AG09319 (cell line): ENCODE measurements around the gene SLC6A19.

Experiments used
- DNase-seq: peaks from one replicate; pipeline ENCODE4 v3.0.0-alpha.2; 2010; ENCODE audit warnings: low read depth; ENCODE audit errors: extremely low read depth
- CTCF ChIP-seq: IDR thresholded peaks from 2 replicates; pipeline ENCODE4 v1.5.1; 2011; ENCODE audit warnings: low read depth, mild to moderate bottlenecking, inconsistent platforms, low read length, moderate library complexity

Gene SLC6A19

GRCh38 chr5:1172670-1173404 lies 28.6 kb upstream of the SLC6A19 start:
- no peak for DNase-seq
- no peak for TF ChIP-seq CTCF

DNA sequence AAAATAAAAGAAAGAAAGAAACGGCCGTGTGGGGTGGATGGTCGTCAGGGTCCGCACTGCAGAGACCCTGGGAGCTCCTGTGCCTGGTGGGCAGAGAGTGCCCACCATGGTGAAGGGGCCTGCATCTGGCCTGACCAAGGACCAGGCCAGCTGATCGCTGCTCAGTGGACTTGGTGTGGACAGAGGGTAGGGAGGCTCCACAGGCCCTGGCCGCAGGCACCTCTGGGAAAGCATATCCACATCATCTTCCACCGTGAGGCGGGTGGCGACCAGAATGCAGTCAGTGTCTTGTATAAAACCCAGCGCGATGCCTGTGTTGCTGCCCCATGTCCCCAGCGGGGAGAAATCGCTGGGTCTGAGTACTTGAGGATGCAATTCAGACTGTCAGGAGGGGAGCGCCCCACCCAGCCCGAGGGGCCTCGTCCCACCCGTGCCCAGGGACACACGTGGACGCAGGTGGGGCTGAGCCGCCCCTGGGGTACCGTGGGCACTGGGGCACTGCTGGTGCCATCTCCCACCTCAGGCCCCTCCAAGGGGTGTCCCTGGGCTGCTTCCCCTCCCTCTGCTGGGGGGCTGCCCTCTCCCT lies 27.8 kb upstream of the SLC6A19 start:
- TF ChIP-seq CTCF = no peak
- no peak for DNase-seq

- DNase-seq = peak; percentile 32
- peak; percentile 78 for TF ChIP-seq CTCF
These were observed 27.1 kb upstream of the SLC6A19 start for GRCh38 chr5:1174122-1174936.

GRCh38 chr5:1175015-1175414 lies 26.4 kb upstream of the SLC6A19 start:
- DNase-seq = no peak
- TF ChIP-seq CTCF = no peak

GRCh38 chr5:1175801-1176472 lies 25.5 kb upstream of the SLC6A19 start:
- no peak for TF ChIP-seq CTCF
- no peak for DNase-seq

DNA sequence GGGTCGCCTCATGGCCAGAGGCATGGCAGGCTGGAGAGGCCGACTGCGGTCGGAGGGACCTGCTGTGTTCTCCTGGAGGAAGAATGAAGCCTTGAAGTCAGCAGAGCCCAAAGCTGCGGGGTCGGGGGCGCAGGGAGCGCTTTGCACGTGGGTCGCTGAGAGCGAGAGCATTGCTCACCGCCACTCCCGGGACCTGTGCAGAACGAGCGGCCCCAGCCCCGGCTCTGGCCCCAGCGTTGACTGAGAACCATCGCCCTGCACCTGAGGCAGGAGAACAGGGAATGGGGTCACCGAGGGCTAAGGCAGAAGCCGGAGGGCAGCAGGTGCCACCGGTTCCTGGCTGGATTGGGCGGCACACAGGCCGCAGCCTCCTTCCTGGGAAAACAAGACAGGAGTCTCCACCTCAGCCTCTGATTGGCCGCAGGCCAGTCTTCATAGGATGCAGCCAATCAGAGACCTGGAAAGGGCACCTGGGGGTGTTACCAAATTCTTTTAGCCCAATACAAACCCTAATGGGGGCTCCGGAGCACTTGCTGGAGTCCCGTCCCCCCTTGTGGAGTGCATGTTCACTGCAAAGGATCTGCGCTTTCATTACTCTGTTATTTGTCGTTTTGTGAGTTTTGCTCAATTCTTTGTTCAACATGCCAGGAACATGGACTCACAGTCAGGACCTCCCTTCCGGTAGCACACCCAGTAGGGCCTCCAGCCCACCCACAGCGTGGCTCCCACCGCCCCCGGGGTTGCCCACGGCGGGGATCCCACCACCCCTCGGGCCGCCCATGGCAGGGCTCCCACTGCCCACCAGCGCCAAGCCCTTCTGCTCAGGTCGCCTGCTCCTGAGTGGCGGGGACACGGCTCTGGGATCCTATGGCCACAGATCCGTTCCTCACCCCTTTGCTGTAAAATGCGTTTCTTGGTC lies 24.7 kb upstream of the SLC6A19 start:
- no peak for DNase-seq
- TF ChIP-seq CTCF = no peak
